Panc1 (cell line): Measurements from ENCODE around the gene VIPAS39.

Source experiments
- POLR2AphosphoS5 ChIP-seq: IDR thresholded peaks from 2 replicates; pipeline ENCODE4 v1.6.1; 2012; ENCODE audit warnings: mild to moderate bottlenecking, low read depth, low read length, moderate library complexity
- SIN3A ChIP-seq: IDR thresholded peaks from 2 replicates; pipeline ENCODE4 v1.6.1; 2012; ENCODE audit warnings: low read depth, mild to moderate bottlenecking, low read length, moderate library complexity, borderline replicate concordance; ENCODE audit not compliant: insufficient read depth
- TCF7L2 ChIP-seq: IDR thresholded peaks from 2 replicates; pipeline ENCODE4 v1.6.1; 2011; ENCODE audit warnings: mild to moderate bottlenecking, low read depth, low read length, inconsistent platforms
- TF ChIP-seq, protein P1 (sequence below): fragments of 450-650 bp; IDR thresholded peaks from 2 replicates; pipeline ENCODE4 v1.5.1; 2017; ENCODE audit warnings: mild to moderate bottlenecking
- TF ChIP-seq, protein P2 (sequence below), 2 experiments: IDR thresholded peaks; 2 replicates each; pipeline ENCODE4 v1.6.1; 2011 to 2012; ENCODE audit warnings: low read depth in 2 of 2, control low read depth in 1 of 2, low read length in 1 of 2, mild to moderate bottlenecking in 1 of 2, moderate library complexity in 1 of 2; ENCODE audit not compliant: insufficient read depth in 1 of 2

DNA sequence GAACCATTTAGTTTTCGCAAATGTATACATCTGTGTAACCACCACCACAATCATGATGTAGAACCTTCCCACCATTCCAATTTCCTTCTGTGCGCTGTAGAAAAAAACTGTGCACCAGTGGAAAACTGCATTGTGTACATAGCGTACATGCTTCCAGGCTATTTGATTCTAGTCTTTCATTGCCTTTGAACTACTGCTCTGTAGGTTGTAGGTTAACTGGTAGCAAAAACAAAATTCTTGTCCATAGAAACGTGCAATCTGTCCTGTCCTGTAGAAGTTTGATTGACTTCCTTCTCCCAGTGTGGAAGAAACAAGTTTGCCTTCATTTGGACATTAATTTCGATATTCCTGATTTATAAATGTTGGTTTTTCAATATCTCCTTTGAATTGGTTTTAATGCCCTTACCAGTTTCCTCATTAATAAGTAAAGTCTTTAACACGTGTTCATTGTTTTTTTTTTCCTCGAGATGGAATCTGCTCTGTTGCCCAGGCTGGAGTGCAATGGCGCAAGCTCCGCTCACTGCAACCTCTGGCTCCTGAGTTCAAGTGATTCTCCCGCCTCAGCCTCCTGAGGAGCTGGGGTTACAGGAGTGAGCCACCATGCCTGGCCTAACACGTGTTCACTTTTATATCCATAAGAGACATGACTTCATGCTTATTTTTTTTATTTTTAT lies 44.8 kb upstream of the VIPAS39 start:
- TF ChIP-seq, protein P1, sequence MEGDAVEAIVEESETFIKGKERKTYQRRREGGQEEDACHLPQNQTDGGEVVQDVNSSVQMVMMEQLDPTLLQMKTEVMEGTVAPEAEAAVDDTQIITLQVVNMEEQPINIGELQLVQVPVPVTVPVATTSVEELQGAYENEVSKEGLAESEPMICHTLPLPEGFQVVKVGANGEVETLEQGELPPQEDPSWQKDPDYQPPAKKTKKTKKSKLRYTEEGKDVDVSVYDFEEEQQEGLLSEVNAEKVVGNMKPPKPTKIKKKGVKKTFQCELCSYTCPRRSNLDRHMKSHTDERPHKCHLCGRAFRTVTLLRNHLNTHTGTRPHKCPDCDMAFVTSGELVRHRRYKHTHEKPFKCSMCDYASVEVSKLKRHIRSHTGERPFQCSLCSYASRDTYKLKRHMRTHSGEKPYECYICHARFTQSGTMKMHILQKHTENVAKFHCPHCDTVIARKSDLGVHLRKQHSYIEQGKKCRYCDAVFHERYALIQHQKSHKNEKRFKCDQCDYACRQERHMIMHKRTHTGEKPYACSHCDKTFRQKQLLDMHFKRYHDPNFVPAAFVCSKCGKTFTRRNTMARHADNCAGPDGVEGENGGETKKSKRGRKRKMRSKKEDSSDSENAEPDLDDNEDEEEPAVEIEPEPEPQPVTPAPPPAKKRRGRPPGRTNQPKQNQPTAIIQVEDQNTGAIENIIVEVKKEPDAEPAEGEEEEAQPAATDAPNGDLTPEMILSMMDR, result no peak
- TF ChIP-seq, protein P2, sequence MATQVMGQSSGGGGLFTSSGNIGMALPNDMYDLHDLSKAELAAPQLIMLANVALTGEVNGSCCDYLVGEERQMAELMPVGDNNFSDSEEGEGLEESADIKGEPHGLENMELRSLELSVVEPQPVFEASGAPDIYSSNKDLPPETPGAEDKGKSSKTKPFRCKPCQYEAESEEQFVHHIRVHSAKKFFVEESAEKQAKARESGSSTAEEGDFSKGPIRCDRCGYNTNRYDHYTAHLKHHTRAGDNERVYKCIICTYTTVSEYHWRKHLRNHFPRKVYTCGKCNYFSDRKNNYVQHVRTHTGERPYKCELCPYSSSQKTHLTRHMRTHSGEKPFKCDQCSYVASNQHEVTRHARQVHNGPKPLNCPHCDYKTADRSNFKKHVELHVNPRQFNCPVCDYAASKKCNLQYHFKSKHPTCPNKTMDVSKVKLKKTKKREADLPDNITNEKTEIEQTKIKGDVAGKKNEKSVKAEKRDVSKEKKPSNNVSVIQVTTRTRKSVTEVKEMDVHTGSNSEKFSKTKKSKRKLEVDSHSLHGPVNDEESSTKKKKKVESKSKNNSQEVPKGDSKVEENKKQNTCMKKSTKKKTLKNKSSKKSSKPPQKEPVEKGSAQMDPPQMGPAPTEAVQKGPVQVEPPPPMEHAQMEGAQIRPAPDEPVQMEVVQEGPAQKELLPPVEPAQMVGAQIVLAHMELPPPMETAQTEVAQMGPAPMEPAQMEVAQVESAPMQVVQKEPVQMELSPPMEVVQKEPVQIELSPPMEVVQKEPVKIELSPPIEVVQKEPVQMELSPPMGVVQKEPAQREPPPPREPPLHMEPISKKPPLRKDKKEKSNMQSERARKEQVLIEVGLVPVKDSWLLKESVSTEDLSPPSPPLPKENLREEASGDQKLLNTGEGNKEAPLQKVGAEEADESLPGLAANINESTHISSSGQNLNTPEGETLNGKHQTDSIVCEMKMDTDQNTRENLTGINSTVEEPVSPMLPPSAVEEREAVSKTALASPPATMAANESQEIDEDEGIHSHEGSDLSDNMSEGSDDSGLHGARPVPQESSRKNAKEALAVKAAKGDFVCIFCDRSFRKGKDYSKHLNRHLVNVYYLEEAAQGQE (IDR thresholded peaks at IDR 0.05; ENCODE audit: insufficient read depth in 1 of 2, low read depth in 2 of 2, low read length in 1 of 2), result no peak
- TF ChIP-seq SIN3A (no peak), POLR2AphosphoS5 (no peak), TCF7L2 (no peak)
